GM15510 (cell line): ENCODE data around the gene CHST10.

Experiments
- POLR2A ChIP-seq: IDR thresholded peaks from 3 replicates; pipeline ENCODE4 v1.6.1; 2011; ENCODE audit warnings: borderline replicate concordance; ENCODE audit not compliant: insufficient read length; ENCODE audit errors: extremely low read depth

The CHST10 gene

GRCh38 chr2:100404411-100404810, 13.1 kb downstream of the CHST10 start:
- no peak for TF ChIP-seq POLR2A

GRCh38 chr2:100403722-100404121, 13.7 kb downstream of the CHST10 start:
- TF ChIP-seq POLR2A, result no peak

GRCh38 chr2:100401268-100401667, 16.2 kb downstream of the CHST10 start:
- no peak for TF ChIP-seq POLR2A

- no peak for TF ChIP-seq POLR2A
These were observed 17.8 kb downstream of the CHST10 start for GRCh38 chr2:100399714-100400113.

GRCh38 chr2:100397976-100398375, 19.5 kb downstream of the CHST10 start:
- no peak for TF ChIP-seq POLR2A

GRCh38 chr2:100397118-100397860, 20.2 kb downstream of the CHST10 start:
- no peak for TF ChIP-seq POLR2A

GRCh38 chr2:100396483-100396882, 21.0 kb downstream of the CHST10 start:
- no peak for TF ChIP-seq POLR2A

- TF ChIP-seq POLR2A, result no peak
These were observed 21.7 kb downstream of the CHST10 start for GRCh38 chr2:100395532-100396350.

- no peak for TF ChIP-seq POLR2A
These were observed 23.3 kb downstream of the CHST10 start for GRCh38 chr2:100394111-100394641.

- no peak for TF ChIP-seq POLR2A
These were observed 24.1 kb downstream of the CHST10 start for GRCh38 chr2:100393362-100393761.

GRCh38 chr2:100392715-100393114, 24.8 kb downstream of the CHST10 start:
- no peak for TF ChIP-seq POLR2A

- no peak for TF ChIP-seq POLR2A
These were observed 25.5 kb downstream of the CHST10 start for GRCh38 chr2:100391735-100392515.

- no peak for TF ChIP-seq POLR2A
These were observed 27.2 kb downstream of the CHST10 start for GRCh38 chr2:100390001-100390940.

GRCh38 chr2:100388703-100389102, 28.8 kb downstream of the CHST10 start:
- no peak for TF ChIP-seq POLR2A
